ENCODE data around the gene LNX1.

Gene LNX1

DNA sequence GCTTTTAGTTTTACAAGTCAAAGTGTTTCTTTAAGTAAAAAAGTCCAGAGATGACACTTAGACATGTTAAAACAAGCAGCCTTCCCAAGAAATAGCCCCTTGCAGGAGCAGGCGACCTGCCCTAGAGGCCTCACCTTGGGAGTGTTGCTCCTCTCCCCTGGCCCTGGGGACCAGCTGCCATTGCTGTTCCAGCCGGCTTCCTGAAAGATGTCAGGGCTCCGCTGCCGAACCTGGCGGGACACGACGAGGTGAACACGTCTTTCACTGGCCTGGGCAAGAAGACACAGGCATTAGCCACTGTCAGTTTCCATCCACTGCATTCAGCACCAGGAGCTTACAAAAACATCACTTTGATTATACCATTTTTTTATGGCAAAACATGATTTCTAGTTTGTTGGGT lies 109.7 kb downstream of the LNX1 start:
- H3K27ac ChIP-seq (replicated peaks) = no peak overlapping the region
- DNase-seq (ENCODE audit: low read depth in 1 of 2, low spot score in 1 of 2) = no peak
- TF ChIP-seq POLR2AphosphoS5 (IDR thresholded peaks at IDR 0.05; ENCODE audit: low read depth) (no peak), GABPA (IDR thresholded peaks at IDR 0.05; ENCODE audit: low read depth) (no peak)

DNA sequence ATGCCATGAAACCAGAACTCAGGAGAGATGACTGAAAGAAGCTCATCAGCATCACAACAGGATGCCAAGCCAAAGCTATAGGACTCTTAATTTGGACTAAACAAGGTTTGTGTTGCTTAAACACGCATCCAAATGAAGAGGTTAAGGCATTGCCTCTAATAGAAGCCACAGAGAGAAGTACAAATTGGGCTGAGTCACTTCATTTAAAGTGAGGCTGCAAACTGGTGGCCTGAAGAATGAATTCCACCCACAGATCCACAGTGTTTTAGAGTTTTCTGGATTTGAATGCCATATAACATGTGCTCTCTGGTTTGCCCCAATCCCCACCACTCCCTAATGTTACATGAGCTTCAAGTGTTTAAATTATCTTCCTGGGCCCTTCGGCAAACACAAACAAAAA lies 110.4 kb downstream of the LNX1 start:
- TF ChIP-seq SPI1 (IDR thresholded peaks at IDR 0.05; ENCODE audit: borderline replicate concordance, low read depth) = no peak
- TF ChIP-seq, protein P1, sequence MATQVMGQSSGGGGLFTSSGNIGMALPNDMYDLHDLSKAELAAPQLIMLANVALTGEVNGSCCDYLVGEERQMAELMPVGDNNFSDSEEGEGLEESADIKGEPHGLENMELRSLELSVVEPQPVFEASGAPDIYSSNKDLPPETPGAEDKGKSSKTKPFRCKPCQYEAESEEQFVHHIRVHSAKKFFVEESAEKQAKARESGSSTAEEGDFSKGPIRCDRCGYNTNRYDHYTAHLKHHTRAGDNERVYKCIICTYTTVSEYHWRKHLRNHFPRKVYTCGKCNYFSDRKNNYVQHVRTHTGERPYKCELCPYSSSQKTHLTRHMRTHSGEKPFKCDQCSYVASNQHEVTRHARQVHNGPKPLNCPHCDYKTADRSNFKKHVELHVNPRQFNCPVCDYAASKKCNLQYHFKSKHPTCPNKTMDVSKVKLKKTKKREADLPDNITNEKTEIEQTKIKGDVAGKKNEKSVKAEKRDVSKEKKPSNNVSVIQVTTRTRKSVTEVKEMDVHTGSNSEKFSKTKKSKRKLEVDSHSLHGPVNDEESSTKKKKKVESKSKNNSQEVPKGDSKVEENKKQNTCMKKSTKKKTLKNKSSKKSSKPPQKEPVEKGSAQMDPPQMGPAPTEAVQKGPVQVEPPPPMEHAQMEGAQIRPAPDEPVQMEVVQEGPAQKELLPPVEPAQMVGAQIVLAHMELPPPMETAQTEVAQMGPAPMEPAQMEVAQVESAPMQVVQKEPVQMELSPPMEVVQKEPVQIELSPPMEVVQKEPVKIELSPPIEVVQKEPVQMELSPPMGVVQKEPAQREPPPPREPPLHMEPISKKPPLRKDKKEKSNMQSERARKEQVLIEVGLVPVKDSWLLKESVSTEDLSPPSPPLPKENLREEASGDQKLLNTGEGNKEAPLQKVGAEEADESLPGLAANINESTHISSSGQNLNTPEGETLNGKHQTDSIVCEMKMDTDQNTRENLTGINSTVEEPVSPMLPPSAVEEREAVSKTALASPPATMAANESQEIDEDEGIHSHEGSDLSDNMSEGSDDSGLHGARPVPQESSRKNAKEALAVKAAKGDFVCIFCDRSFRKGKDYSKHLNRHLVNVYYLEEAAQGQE (IDR thresholded peaks at IDR 0.05; ENCODE audit: insufficient replicate concordance, low read depth) = no peak
- no peak for TF ChIP-seq GABPA (IDR thresholded peaks at IDR 0.05; ENCODE audit: low read depth)
- no peak for TF ChIP-seq POLR2AphosphoS5 (IDR thresholded peaks at IDR 0.05; ENCODE audit: low read depth)
- TF ChIP-seq, protein P2, sequence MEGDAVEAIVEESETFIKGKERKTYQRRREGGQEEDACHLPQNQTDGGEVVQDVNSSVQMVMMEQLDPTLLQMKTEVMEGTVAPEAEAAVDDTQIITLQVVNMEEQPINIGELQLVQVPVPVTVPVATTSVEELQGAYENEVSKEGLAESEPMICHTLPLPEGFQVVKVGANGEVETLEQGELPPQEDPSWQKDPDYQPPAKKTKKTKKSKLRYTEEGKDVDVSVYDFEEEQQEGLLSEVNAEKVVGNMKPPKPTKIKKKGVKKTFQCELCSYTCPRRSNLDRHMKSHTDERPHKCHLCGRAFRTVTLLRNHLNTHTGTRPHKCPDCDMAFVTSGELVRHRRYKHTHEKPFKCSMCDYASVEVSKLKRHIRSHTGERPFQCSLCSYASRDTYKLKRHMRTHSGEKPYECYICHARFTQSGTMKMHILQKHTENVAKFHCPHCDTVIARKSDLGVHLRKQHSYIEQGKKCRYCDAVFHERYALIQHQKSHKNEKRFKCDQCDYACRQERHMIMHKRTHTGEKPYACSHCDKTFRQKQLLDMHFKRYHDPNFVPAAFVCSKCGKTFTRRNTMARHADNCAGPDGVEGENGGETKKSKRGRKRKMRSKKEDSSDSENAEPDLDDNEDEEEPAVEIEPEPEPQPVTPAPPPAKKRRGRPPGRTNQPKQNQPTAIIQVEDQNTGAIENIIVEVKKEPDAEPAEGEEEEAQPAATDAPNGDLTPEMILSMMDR (IDR thresholded peaks at IDR 0.05; ENCODE audit: insufficient read depth, low read length) = no peak
- Histone ChIP-seq H3K4me3 (replicated peaks; ENCODE audit: insufficient read depth, low read length) (no peak overlapping the region), H3K27me3 (ENCODE audit: insufficient read depth, poor library complexity, severe bottlenecking) (peaks cover 8% of the 10 kb centered on the region), H3K27ac (replicated peaks) (no peak overlapping the region)
- no peak for DNase-seq (ENCODE audit: low read depth in 1 of 2, low spot score in 1 of 2)

More for the DNA sequence above, 109.7 kb downstream of the LNX1 start:
- Histone ChIP-seq H3K27me3 (ENCODE audit: insufficient read depth, poor library complexity, severe bottlenecking) (peaks cover 8% of the 10 kb centered on the region), H3K4me3 (replicated peaks; ENCODE audit: insufficient read depth, low read length) (no peak overlapping the region)

DNA sequence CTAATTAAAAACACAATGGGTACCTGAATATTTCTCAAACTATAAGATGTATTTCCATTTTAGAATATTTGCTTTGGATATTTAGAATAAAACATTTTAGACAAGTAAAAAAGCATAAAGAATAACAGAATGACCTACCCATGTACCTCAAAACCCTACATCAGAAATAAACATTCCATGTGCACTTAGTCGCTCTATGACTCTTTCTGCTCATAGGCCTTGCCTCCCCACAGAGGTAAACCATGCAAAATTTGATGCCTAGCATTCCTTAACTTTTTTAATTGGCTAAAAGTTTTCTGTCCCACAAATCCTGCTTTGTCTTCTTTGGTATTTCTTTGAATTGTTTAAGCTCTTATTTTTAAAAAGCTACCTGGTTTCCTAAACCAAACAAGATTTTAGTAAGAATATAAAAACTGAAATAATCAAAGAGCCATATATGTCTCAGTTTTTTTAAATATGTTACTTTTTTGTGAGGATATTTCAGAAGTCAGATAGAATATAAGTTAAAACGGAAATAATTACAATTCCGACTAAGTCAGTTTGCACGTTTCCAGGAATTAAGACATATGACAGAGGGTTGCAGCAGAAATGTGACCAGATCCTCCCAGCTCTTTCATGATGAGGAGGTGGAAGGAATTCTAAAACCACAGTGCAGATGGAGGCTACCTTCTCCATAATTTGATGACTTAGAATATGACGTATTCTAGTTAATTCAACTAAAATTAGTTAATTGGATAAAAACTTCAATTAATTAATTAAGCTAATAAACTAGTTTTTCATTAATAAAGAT lies 111.4 kb downstream of the LNX1 start:
- Histone ChIP-seq H3K27ac (replicated peaks) (no peak overlapping the region), H3K4me3 (replicated peaks; ENCODE audit: insufficient read depth, low read length) (no peak overlapping the region), H3K27me3 (ENCODE audit: insufficient read depth, poor library complexity, severe bottlenecking) (peaks cover 3% of the 10 kb centered on the region)
- no peak for TF ChIP-seq SPI1 (IDR thresholded peaks at IDR 0.05; ENCODE audit: borderline replicate concordance, low read depth)
- TF ChIP-seq, protein P1 (IDR thresholded peaks at IDR 0.05; ENCODE audit: insufficient replicate concordance, low read depth) = no peak
- no peak for DNase-seq (ENCODE audit: low read depth in 1 of 2, low spot score in 1 of 2)

DNA sequence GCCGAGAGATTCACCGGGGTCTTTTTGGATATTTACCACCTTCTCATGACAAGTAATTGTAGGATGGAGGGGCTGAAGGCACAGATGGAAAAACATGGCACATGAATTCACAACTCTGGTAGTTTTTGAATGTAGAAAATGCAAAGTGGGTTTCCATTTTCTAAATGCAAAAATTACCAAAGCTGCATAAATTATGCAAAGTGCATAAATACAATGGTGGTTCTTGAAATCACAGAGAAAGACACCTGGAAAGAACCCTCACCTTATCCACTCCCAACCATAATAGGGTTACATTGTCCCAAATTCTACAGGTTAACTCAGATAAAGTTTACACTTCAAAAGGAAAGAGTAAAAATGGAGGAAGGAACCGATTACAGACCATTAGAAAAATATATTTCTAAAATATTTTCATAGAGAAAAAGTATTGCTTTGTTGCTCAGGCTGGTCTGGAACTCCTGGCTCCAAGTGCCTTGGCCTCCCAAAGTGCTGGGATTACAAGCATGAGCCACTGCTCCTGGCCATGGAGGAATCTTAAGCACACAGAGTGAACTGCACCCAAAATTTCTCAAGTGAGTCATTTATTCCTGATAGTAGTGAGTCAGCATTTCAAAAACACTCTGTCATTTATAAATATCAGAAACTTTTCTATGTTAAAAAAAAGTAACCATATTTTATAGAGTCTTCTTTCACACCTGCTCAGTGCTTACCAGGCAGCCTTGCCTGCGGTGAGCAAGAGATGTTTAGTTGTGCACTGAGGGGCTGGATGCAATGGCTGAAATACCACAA lies 112.4 kb downstream of the LNX1 start:
- Histone ChIP-seq H3K27ac (replicated peaks) (no peak overlapping the region), H3K27me3 (ENCODE audit: insufficient read depth, poor library complexity, severe bottlenecking) (peaks cover 3% of the 10 kb centered on the region), H3K4me3 (replicated peaks; ENCODE audit: insufficient read depth, low read length) (no peak overlapping the region)
- TF ChIP-seq POLR2AphosphoS5 (IDR thresholded peaks at IDR 0.05; ENCODE audit: low read depth) = no peak
- TF ChIP-seq GABPA (IDR thresholded peaks at IDR 0.05; ENCODE audit: low read depth) = no peak
- TF ChIP-seq SPI1 (IDR thresholded peaks at IDR 0.05; ENCODE audit: borderline replicate concordance, low read depth) = no peak
- TF ChIP-seq, protein P2 (IDR thresholded peaks at IDR 0.05; ENCODE audit: insufficient read depth, low read length) = no peak
- TF ChIP-seq, protein P1 (IDR thresholded peaks at IDR 0.05; ENCODE audit: insufficient replicate concordance, low read depth) = no peak
- no peak for DNase-seq (ENCODE audit: low read depth in 1 of 2, low spot score in 1 of 2)

Data from HL-60 (cell line).